ENCODE measurements around the gene PACSIN1. TPM values are rescaled to one million over a fixed set of nuclear protein-coding genes. Genes with fewer than 3 reads are reported as not detected.

PACSIN1 gene
- total and polyA plus RNA-seq, 2 of the 4 experiments (the other 2 are of a cell fraction) = 0.02 TPM; not detected in 1

- H2AK5ac ChIP-seq (ENCODE audit: low read depth, low read length) = no peak overlapping the region
- no peak overlapping the region for H3K27ac ChIP-seq (ENCODE audit: insufficient read depth, low read length)
- no peak for DNase-seq
- no peak overlapping the region for H2AK9ac ChIP-seq (replicated peaks; ENCODE audit: low read depth, low read length, poor library complexity)
- no peaks in the 10 kb centered on the region for H3K9me1 ChIP-seq (ENCODE audit: insufficient read depth, low read length)
- H2BK120ac ChIP-seq (ENCODE audit: low read depth, low read length) = no peak overlapping the region
- H4K8ac ChIP-seq (ENCODE audit: low read depth in 2 of 2, low read length in 2 of 2) = no peak overlapping the region
- H3K9me3 ChIP-seq (ENCODE audit: control insufficient read depth, insufficient read depth, low read length) = no peaks in the 10 kb centered on the region
- no peaks in the 10 kb centered on the region for H3K36me3 ChIP-seq (ENCODE audit: control insufficient read depth, insufficient read depth, low read length)
- no peak overlapping the region for H2BK15ac ChIP-seq (ENCODE audit: low read depth, low read length)
- no peak overlapping the region for H3K4ac ChIP-seq (ENCODE audit: low read depth, low read length)
- TF ChIP-seq RCOR1 (IDR thresholded peaks at IDR 0.05; ENCODE audit: insufficient replicate concordance, low read length) (no peak), CHD1 (IDR thresholded peaks at IDR 0.05; ENCODE audit: low read depth, low read length) (no peak), MAFK (IDR thresholded peaks at IDR 0.05; ENCODE audit: low read depth, low read length) (no peak), FOS (IDR thresholded peaks at IDR 0.05; ENCODE audit: low read depth, low read length) (no peak), SMC3 (IDR thresholded peaks at IDR 0.05; ENCODE audit: low read depth, low read length) (no peak), POLR2A (IDR thresholded peaks at IDR 0.05; ENCODE audit: low read depth, low read length) (no peak), RAD21 (IDR thresholded peaks at IDR 0.05; ENCODE audit: low read length) (no peak), RFX5 (IDR thresholded peaks at IDR 0.05; ENCODE audit: low read depth, low read length) (no peak), BHLHE40 (IDR thresholded peaks at IDR 0.05; ENCODE audit: low read depth, low read length) (no peak), NFE2L2 (IDR thresholded peaks at IDR 0.05; ENCODE audit: low read depth, low read length) (no peak), USF2 (IDR thresholded peaks at IDR 0.05; ENCODE audit: low read depth, low read length) (no peak), MXI1 (IDR thresholded peaks at IDR 0.05; ENCODE audit: borderline replicate concordance, low read depth, low read length) (no peak)
- TF ChIP-seq, protein P1, sequence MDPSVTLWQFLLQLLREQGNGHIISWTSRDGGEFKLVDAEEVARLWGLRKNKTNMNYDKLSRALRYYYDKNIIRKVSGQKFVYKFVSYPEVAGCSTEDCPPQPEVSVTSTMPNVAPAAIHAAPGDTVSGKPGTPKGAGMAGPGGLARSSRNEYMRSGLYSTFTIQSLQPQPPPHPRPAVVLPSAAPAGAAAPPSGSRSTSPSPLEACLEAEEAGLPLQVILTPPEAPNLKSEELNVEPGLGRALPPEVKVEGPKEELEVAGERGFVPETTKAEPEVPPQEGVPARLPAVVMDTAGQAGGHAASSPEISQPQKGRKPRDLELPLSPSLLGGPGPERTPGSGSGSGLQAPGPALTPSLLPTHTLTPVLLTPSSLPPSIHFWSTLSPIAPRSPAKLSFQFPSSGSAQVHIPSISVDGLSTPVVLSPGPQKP (IDR thresholded peaks at IDR 0.05; ENCODE audit: borderline replicate concordance, low read depth, low read length) = no peak
- TF ChIP-seq, protein P2, sequence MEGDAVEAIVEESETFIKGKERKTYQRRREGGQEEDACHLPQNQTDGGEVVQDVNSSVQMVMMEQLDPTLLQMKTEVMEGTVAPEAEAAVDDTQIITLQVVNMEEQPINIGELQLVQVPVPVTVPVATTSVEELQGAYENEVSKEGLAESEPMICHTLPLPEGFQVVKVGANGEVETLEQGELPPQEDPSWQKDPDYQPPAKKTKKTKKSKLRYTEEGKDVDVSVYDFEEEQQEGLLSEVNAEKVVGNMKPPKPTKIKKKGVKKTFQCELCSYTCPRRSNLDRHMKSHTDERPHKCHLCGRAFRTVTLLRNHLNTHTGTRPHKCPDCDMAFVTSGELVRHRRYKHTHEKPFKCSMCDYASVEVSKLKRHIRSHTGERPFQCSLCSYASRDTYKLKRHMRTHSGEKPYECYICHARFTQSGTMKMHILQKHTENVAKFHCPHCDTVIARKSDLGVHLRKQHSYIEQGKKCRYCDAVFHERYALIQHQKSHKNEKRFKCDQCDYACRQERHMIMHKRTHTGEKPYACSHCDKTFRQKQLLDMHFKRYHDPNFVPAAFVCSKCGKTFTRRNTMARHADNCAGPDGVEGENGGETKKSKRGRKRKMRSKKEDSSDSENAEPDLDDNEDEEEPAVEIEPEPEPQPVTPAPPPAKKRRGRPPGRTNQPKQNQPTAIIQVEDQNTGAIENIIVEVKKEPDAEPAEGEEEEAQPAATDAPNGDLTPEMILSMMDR (conservative IDR thresholded peaks at IDR 0.05; ENCODE audit: low read depth, low read length) = no peak
- no peak overlapping the region for H4K91ac ChIP-seq (ENCODE audit: insufficient read depth, low read depth, low read length)
- H3K79me1 ChIP-seq (ENCODE audit: low read depth in 1 of 2, low read length in 2 of 2) = no peaks in the 10 kb centered on the region
- H3K9ac ChIP-seq (ENCODE audit: low read depth, low read length) = no peak overlapping the region
- no peak overlapping the region for H3K14ac ChIP-seq (replicated peaks; ENCODE audit: low read depth, low read length)
- H3K18ac ChIP-seq (ENCODE audit: low read depth, low read length) = no peak overlapping the region
- H2AFZ ChIP-seq (replicated peaks; ENCODE audit: low read length, poor library complexity) = no peak overlapping the region
- H4K20me1 ChIP-seq (ENCODE audit: insufficient read depth, low read length) = no peaks in the 10 kb centered on the region
- H3K4me3 ChIP-seq (ENCODE audit: insufficient read depth, low read depth, low read length) = no peak overlapping the region
- no peak overlapping the region for H3K56ac ChIP-seq (ENCODE audit: extremely low read depth, insufficient read depth, low read length)
- no peak overlapping the region for H2BK20ac ChIP-seq (ENCODE audit: low read depth, low read length)
- in situ Hi-C loops (cut with MboI; ENCODE audit: low sequenced_read_pairs) = no loop called here
- H3K27me3 ChIP-seq (ENCODE audit: control insufficient read depth, insufficient read depth, low read length) = peaks cover 33% of the 10 kb centered on the region
- no peak overlapping the region for H2BK5ac ChIP-seq (ENCODE audit: low read depth, low read length, poor library complexity, severe bottlenecking)
- H3K4me2 ChIP-seq (ENCODE audit: low read depth, low read length) = no peak overlapping the region
- ATAC-seq (ENCODE audit: low read depth) = no peak
- no TSS peak for BruUV-seq (replicated peaks)
- dilution Hi-C loops (cut with HindIII; ENCODE audit: low sequenced_read_pairs, unreplicated experiment) = no loop called here
- H3K23ac ChIP-seq (ENCODE audit: low read depth, low read length) = no peak overlapping the region
- H4K5ac ChIP-seq (ENCODE audit: low read depth, low read length) = no peak overlapping the region
- no peaks in the 10 kb centered on the region for H3K4me1 ChIP-seq (ENCODE audit: control insufficient read depth, insufficient read depth, low read length)
- intact Hi-C loops (cut with micrococcal nuclease) = no loop called here
- ChIA-PET POLR2A (ENCODE audit: unreplicated experiment) (no interaction called here), CTCF (no interaction called here)
- WGBS, 2 experiments (ENCODE audit: extremely low coverage in 2 of 2, insufficient read length in 1 of 2) = no CpG with 5 or more reads among the region's 2 CpGs
Observed at GRCh38 chr6:34549804-34550202, 83.9 kb downstream of the PACSIN1 start.
